HepG2 (cell line): Measurements from ENCODE around the gene MEAF6. TPM values are rescaled to one million over a fixed set of nuclear protein-coding genes. Genes with fewer than 3 reads are reported as not detected.

ENCODE experiments used
- CSRNP2 ChIP-seq: sonication (generic); formaldehyde crosslinking; conservative IDR thresholded peaks from 2 replicates; pipeline ENCODE4 v1.8.0; 2022; ENCODE audit warnings: low read depth, missing genetic modification reagents
- HNF4A ChIP-seq: sonication (generic); formaldehyde crosslinking; IDR thresholded peaks from 2 replicates; pipeline ENCODE4 v1.4.0; 2020; ENCODE audit warnings: missing genetic modification reagents
- HOXA9 ChIP-seq: sonication (generic); formaldehyde crosslinking; IDR thresholded peaks from 2 replicates; pipeline ENCODE4 v1.8.1; 2022; ENCODE audit warnings: missing genetic modification reagents, mild to moderate bottlenecking, moderate library complexity, borderline replicate concordance
- KDM2A ChIP-seq: sonication (generic); formaldehyde crosslinking; IDR thresholded peaks from 2 replicates; pipeline ENCODE4 v1.4.0; 2020; ENCODE audit warnings: low read depth, missing genetic modification reagents, borderline replicate concordance
- KLF13 ChIP-seq: sonication (generic); formaldehyde crosslinking; IDR thresholded peaks from 2 replicates; pipeline ENCODE4 v1.4.0; 2020; ENCODE audit warnings: mild to moderate bottlenecking, missing genetic modification reagents
- PAXIP1 ChIP-seq: sonication (generic); formaldehyde crosslinking; conservative IDR thresholded peaks from 2 replicates; pipeline ENCODE4 v1.4.0; 2020; ENCODE audit warnings: mild to moderate bottlenecking, missing genetic modification reagents, moderate library complexity
- PHF20 ChIP-seq: sonication (generic); formaldehyde crosslinking; IDR thresholded peaks from 2 replicates; pipeline ENCODE4 v1.5.0; 2020; ENCODE audit warnings: mild to moderate bottlenecking, missing genetic modification reagents
- RFXANK ChIP-seq: IDR thresholded peaks from 2 replicates; pipeline ENCODE4 v1.6.1; 2016
- TBX3 ChIP-seq: fragments of 450-650 bp; IDR thresholded peaks from 2 replicates; pipeline ENCODE4 v1.6.1; 2017; ENCODE audit warnings: antibody characterized with exemption, mild to moderate bottlenecking, inconsistent platforms, borderline replicate concordance
- TP53 ChIP-seq: sonication (generic); formaldehyde crosslinking; conservative IDR thresholded peaks from 2 replicates; pipeline ENCODE4 v1.4.0; 2020; ENCODE audit warnings: missing genetic modification reagents
- ZNF354B ChIP-seq: sonication (generic); formaldehyde crosslinking; IDR thresholded peaks from 2 replicates; pipeline ENCODE4 v1.8.0; 2022; ENCODE audit warnings: mild to moderate bottlenecking, missing genetic modification reagents
- ZNF556 ChIP-seq: sonication (generic); formaldehyde crosslinking; IDR thresholded peaks from 2 replicates; pipeline ENCODE4 v1.4.0; 2020; ENCODE audit warnings: mild to moderate bottlenecking, missing genetic modification reagents, borderline replicate concordance
- ZNF562 ChIP-seq: sonication (generic); formaldehyde crosslinking; IDR thresholded peaks from 2 replicates; pipeline ENCODE4 v1.8.0; 2022; ENCODE audit warnings: missing genetic modification reagents, borderline replicate concordance
- ZNF703 ChIP-seq: sonication (generic); formaldehyde crosslinking; IDR thresholded peaks from 2 replicates; pipeline ENCODE4 v1.5.1; 2020; ENCODE audit warnings: missing genetic modification reagents, mild to moderate bottlenecking, moderate library complexity, borderline replicate concordance
- polyA plus RNA-seq, 8 experiments: library from polyadenylated mRNA; depleted of rRNA in 3 of 8; stranded (reverse) in 7 of 8; unstranded in 1 of 8; fragments of >200 nt; fragmentation: Illumina TruSeq in 4 of 8; extraction: Trizol in 4 of 8; gene quantifications; 2 replicates each; pipeline versions ENCODE4 v1.2.1 to v1.2.3, GENCODE V29; 2011 to 2016; ENCODE audit warnings: low read depth in 4 of 8, missing spikeins in 1 of 8, mixed read lengths in 1 of 8; ENCODE audit not compliant: insufficient read depth in 1 of 8
- total RNA-seq, 5 experiments: library from RNA; depleted of rRNA; stranded (reverse); fragments of >200 nt; fragmentation: Illumina TruSeq; extraction: Trizol; gene quantifications; 2 replicates each; pipeline ENCODE4 v1.2.3, GENCODE V29; 2016; ENCODE audit warnings: low read depth in 1 of 5
- TF ChIP-seq, protein P1 (sequence below): sonication (generic); formaldehyde crosslinking; IDR thresholded peaks from 2 replicates; pipeline ENCODE4 v1.5.1; 2020; ENCODE audit warnings: missing genetic modification reagents, mild to moderate bottlenecking, borderline replicate concordance
- TF ChIP-seq, protein P2 (sequence below): sonication (generic); formaldehyde crosslinking; IDR thresholded peaks from 2 replicates; pipeline ENCODE4 v1.4.0; 2020; ENCODE audit warnings: mild to moderate bottlenecking, missing genetic modification reagents
- TF ChIP-seq, protein P3 (sequence below): sonication (generic); formaldehyde crosslinking; IDR thresholded peaks from 2 replicates; pipeline ENCODE4 v1.4.0; 2020; ENCODE audit warnings: missing genetic modification reagents; ENCODE audit errors: not compliant biosample characterization

The MEAF6 gene
- total and polyA plus RNA-seq, 2 of the 13 experiments (the other 11 are each of a cell fraction or from before 2014, with no cell fraction given) = 29.5 to 45.6 TPM

DNA sequence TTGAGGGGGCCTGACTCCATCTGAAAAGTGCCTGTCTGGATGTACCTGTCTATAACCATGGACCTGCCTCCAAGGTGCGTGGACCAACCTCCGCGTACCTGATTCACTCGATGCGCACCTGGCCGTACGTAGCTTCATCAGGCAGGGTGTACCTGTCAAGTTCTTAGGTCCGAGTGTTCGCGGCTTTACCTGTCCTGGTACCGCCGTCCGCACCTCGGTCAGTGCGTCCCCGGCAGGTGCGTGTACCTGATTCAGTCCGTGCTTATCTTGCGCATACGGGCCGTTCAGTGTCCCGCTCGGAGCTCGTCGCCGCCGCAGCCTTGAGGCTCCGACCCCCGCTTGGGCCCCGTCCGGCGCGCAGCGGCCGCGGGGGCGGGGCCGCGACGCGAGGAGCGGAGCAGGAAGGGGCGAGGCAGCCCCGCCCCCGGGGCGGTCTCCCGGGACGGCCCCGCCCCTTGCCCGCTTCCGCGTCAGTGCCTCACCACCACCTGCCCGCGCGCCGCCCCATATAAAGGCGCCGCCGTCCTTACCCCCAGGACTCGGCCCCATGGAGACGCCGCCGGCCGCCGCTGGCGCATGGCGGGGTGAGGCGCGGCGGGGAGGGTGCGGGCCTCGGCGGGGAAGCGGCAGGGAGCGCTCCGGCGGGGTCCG lies 40.4 kb downstream of the MEAF6 start, which contains the start of gene ZC3H12A (continued):
- TF ChIP-seq KDM2A (CRISPR knock-in tag) (0 out of 2 replicates have a peak, but pooled peaks have one; percentile 39), PHF20 (CRISPR knock-in tag) (peak; percentile 48), KLF13 (CRISPR knock-in tag) (0 out of 2 replicates have a peak, but pooled peaks have one; percentile 41), TBX3 (no peak), HOXA9 (CRISPR knock-in tag) (0 out of 2 replicates have a peak, but pooled peaks have one; percentile 31), TP53 (no peak), ZNF556 (CRISPR knock-in tag) (no peak), ZNF703 (no peak), RFXANK (CRISPR knock-in tag) (no peak), ZNF354B (CRISPR knock-in tag) (no peak), CSRNP2 (CRISPR knock-in tag) (no peak), ZNF562 (no peak), HNF4A (no peak), PAXIP1 (no peak; the same call in 1 of the 2 replicates)
- TF ChIP-seq, protein P1, sequence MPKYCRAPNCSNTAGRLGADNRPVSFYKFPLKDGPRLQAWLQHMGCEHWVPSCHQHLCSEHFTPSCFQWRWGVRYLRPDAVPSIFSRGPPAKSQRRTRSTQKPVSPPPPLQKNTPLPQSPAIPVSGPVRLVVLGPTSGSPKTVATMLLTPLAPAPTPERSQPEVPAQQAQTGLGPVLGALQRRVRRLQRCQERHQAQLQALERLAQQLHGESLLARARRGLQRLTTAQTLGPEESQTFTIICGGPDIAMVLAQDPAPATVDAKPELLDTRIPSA (CRISPR knock-in tag) = no peak
- TF ChIP-seq, protein P2, sequence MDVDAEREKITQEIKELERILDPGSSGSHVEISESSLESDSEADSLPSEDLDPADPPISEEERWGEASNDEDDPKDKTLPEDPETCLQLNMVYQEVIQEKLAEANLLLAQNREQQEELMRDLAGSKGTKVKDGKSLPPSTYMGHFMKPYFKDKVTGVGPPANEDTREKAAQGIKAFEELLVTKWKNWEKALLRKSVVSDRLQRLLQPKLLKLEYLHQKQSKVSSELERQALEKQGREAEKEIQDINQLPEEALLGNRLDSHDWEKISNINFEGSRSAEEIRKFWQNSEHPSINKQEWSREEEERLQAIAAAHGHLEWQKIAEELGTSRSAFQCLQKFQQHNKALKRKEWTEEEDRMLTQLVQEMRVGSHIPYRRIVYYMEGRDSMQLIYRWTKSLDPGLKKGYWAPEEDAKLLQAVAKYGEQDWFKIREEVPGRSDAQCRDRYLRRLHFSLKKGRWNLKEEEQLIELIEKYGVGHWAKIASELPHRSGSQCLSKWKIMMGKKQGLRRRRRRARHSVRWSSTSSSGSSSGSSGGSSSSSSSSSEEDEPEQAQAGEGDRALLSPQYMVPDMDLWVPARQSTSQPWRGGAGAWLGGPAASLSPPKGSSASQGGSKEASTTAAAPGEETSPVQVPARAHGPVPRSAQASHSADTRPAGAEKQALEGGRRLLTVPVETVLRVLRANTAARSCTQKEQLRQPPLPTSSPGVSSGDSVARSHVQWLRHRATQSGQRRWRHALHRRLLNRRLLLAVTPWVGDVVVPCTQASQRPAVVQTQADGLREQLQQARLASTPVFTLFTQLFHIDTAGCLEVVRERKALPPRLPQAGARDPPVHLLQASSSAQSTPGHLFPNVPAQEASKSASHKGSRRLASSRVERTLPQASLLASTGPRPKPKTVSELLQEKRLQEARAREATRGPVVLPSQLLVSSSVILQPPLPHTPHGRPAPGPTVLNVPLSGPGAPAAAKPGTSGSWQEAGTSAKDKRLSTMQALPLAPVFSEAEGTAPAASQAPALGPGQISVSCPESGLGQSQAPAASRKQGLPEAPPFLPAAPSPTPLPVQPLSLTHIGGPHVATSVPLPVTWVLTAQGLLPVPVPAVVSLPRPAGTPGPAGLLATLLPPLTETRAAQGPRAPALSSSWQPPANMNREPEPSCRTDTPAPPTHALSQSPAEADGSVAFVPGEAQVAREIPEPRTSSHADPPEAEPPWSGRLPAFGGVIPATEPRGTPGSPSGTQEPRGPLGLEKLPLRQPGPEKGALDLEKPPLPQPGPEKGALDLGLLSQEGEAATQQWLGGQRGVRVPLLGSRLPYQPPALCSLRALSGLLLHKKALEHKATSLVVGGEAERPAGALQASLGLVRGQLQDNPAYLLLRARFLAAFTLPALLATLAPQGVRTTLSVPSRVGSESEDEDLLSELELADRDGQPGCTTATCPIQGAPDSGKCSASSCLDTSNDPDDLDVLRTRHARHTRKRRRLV (CRISPR knock-in tag) = no peak
- TF ChIP-seq, protein P3, sequence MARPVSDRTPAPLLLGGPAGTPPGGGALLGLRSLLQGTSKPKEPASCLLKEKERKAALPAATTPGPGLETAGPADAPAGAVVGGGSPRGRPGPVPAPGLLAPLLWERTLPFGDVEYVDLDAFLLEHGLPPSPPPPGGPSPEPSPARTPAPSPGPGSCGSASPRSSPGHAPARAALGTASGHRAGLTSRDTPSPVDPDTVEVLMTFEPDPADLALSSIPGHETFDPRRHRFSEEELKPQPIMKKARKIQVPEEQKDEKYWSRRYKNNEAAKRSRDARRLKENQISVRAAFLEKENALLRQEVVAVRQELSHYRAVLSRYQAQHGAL = no peak
